Activated CD4-positive, alpha-beta T cell treated with anti-CD3 and anti-CD28 coated beads for 4 hours (primary cell): ENCODE measurements around the gene OR52A5.

Source experiments
- DNase-seq, 2 donors: peaks; one replicate each; pipeline ENCODE4 v3.0.0-alpha.2; 2020

Gene OR52A5

DNA sequence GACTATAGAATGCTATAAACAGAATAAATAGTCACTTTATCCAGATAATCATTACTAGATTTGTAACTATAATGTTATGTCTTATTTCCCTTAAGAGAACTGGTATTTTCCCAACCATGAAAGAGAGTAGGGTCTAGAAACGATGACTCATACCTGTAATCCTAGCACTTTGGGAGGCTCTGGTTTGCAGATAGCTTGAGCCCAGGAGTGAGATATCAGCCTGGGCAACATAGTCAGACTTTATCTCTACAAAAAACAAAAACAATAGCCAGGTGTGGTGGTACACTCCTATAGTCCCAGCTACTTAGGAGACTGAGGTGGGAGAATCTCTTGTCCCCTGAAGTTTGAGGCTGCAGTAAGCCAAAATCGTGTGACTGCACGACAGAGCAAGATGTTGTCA is 30.9 kb downstream of the OR52A5 start:
- no peak for DNase-seq

DNA sequence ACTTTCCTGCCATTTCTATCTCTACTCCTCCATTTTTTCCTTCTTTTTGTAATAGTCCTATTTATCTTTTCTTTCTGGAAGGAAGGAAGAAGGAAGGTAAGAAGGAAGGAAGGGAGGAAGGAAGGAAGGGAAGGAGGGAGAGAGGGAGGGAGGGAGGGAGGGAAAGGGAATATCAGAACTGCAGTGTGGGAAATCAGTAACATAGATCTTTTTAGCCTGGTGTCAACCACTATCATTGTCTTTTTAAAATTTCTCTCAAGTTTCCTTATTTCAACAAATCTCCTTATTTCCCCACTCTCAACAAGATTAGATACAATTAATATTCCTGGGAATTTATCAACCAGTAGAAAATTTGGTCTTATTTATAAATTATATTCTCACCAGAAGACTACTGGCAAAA is 35.1 kb downstream of the OR52A5 start:
- no peak for DNase-seq

DNA sequence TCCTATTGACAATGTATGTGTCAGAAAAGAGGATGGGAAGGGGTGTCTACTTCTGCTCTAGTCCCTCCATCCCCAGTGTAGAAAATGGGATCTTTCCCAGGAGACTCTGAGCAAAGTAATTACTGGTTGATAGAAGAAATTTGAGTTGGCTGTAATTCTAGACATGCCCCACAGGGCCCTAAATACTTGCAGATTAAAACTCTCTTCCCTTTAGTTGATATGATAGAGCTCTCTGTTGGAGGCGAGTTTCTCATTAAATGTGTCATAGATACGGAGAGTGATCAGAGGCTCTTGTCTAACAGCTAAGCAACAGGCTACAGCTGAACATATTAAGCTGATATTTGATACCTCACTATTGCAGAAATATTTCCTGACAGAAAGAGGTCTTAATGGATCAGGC is 35.9 kb downstream of the OR52A5 start:
- no peak for DNase-seq

DNA sequence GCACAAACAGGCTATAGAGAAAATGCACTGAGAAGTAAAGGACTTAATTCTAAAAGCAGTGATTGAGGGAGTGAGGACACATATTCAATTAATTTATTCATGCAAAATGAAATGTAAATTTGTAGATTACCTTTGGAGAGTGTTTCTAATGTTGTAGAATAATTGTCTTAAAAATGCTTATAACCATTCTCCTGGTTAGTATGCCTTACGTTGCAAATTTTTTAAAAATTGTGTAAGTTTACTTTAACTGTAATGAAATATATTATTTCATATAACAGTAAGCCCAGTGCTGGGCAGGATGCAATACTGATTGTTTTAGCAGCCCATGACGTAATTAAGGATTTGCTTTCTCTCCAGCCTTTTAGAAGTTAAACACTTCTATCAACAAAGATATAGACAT is 42.1 kb downstream of the OR52A5 start:
- DNase-seq: no peak

DNA sequence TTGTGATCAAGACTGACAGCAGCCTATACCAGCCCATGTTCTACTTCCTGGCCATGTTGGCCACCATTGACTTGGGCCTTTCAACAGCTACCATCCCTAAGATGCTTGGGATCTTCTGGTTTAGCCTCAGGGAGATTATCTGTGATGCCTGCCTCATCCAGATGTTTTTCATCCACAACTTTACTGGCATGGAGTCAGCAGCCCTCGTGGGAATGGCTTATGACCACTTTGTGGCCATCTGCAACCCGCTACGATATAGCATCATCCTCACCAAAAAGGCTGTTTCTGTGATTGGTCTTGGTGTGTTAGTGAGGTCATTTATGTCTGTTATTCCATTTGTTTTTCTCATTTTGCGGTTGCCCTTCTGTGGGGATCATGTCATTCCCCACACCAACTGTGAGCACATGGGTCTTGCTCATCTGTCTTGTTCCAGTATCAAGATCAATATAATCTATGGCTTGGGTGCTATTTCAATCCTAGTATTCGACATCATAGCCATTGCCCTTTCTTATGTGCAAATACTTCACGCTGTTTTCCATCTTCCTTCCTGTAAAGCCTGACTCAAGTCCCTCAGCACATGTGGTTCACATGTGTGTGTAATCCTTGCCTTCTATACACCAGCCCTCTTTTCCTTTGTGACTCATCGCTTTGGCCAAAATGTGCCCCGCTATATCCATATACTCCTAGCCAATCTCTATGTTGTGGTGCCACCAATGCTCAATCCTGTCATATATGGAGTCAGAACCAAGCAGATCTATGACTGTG is 45.2 kb downstream of the OR52A5 start:
- DNase-seq: no peak

DNA sequence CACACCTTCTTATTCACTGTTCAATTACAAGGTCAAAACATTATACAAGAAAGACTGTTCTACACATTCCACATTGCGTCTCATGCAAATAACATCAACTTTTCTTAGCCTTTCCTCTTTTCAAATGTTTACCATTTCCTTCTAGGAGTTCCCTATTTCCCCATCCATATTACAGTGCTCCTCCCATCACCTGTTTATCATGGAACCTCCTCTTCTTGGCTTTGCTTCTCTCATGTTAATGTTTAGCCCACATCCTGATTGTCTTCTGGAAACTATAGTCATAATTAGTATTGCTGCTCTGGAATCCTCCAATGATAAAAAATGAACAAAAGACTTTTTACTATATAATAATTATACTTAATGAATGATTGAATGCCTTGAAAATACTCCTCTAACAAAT is 47.5 kb downstream of the OR52A5 start:
- DNase-seq: no peak

DNA sequence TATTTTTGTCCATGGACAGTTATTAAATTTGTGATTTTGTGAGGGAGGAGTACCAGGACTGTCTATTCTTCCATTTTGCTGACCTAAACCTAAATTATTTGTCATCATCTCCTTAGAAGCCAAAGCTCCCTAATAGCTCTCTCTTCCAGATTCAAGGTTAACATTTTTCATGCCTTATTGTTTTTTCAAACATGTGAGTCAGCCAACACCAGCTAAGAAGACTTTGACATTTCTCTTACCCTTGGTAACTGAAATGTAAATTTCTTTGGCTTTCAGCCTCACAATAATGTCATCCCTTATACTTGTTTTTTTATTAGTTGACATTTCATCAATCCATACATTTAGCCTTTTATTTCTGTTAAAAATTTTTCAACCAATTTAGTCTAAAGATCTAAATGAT is 49.6 kb downstream of the OR52A5 start:
- no peak for DNase-seq

DNA sequence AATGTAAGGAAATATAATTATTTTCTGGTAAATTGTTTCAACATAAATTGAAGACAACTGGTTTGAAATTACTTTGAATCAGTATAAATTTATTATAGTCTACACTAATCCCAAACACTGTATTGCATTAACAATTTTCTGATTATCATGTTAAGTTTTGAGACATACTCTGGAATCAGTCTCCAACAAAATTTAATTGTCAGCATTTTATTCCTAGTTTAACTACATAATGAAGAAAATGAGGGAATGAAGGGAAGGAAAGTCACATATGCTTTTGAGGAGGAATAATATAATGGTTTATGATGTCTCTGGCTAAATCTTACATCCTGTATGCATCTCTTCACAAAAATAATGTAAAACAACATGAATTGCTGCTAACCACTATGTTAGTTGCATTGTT is 54.6 kb downstream of the OR52A5 start:
- DNase-seq: no peak

DNA sequence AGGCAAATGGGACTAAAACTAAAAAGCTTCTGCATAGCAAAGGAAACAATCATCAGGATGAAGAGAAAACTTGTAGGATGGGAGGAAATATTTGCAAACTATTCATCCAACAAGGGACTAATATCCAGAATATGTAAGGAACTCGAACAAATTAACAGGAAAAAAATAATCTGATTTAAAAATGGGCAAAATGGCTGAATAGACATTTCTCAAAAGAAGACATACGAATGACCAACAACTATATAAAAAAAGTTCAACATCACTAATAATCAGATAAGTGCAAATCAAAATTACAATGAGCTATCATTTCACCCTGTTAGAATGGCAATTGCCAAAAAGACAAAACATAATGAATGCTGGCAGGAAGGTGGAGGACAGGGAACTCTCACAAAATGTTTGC is 56.8 kb downstream of the OR52A5 start:
- DNase-seq: no peak
